GM21529 (cell line): ENCODE measurements around the gene PUM1.

Source experiments
- ATAC-seq: cut with Tn5 transposase; IDR thresholded peaks from one replicate; pipeline ENCODE4 v1.9.1; 2021; ENCODE audit not compliant: unreplicated experiment

Gene PUM1

DNA sequence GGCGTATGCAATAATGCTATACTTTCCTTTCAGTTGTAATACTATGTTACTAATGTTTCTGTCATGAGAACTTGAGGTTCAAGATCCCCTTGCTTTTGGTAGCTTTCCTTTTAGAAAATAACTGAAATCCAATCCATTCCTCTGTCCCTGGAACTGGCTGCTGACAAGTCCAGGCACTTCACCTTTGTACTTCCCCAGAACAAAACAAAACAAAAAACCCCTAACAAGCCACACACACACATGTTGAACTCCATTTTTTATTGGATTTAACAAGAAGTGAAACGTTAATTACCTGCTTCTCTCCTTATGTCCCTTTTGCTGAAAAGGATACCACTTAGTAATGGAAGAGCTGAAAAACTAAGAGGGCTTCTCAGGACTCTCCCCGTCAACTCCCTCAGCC lies 130.9 kb downstream of the PUM1 start:
- no peak for ATAC-seq

DNA sequence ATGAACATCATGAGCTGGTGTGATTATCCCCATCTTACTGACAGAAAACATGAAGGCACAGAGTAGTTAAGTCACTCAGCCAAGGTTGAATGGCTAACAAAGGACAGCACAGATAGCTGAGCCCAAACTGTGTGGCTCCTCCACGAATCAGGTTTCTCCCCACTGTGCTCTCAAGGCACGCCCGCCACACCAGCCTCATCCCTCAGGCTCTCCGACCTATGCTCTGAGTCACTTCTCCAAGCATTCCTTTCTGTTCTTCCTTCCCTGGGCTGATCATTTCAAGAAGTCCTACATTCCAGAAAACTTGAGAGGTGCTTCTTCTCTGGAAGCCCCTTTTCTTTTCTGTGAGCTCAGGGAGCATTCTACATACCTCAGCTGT lies 131.7 kb downstream of the PUM1 start:
- ATAC-seq, result no peak

DNA sequence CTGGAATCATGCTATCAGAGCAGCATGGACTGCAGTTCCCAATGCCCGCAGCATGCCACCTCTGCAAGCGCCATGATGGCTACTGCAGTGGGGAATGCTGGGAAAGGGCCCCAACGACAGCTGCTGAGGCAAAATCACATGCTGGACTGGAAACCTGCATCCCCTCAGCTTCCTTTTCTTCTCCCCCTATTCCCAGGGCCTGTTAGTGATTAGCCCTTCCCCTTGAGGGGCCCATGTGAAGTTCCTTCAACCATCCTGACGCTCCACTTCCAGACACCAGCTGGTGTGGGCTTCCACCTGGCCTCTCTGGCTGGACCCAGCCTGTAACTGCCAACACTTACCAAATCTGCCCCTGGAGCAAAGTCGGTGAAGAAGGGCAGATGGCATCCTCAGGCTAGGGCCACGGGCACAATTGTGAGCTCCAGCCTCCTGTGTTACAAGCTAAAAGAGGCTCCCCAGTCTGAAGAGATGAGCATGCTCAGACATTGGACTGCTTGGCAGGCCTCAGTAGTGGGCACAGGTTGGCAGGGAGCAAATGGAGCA lies 134.8 kb downstream of the PUM1 start:
- no peak for ATAC-seq

GRCh38 chr1:30929944-30930525 lies 135.5 kb downstream of the PUM1 start:
- ATAC-seq, result no peak

DNA sequence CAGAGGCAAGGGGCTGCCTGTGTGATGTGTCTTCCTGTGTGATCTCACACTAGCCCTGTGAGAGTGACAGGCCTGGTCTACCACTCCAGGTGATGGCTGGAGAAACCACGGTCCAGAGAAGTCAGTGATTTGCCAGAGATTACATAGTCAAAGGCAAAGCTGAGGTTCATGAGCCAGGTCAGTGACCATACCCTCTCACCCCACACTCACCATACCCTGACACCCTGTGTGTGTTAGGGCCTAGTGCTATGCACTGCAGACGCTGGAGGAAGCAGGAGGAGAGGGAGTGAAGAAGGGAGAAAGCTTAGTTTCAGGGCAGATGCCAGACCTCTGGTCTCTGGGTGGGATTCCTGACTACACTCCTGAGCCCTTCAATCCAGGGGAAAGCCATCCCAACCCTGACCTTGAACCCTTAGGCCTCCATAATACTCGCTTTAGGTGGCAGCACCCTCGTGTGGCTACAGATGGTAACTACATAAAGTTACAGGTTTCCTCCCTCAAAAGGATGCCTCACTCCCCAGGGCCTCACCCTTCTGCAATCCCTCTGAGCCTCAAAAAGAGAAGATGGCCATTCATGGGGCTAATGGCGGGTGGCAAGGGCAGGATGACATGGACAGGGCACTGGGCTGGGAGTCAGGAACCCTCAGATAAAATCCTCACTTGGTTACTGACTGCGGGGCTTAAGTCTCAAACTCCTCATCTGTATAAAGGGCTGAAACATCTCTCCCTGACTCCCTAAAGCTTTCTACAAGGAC lies 136.2 kb downstream of the PUM1 start:
- no peak for ATAC-seq

GRCh38 chr1:30928789-30929134 lies 136.8 kb downstream of the PUM1 start:
- no peak for ATAC-seq

- no peak for ATAC-seq
Observed at GRCh38 chr1:30928171-30928570, 137.3 kb downstream of the PUM1 start.

GRCh38 chr1:30927448-30927847 lies 138.1 kb downstream of the PUM1 start:
- no peak for ATAC-seq

- no peak for ATAC-seq
Observed at GRCh38 chr1:30923597-30923996, 141.9 kb downstream of the PUM1 start.

DNA sequence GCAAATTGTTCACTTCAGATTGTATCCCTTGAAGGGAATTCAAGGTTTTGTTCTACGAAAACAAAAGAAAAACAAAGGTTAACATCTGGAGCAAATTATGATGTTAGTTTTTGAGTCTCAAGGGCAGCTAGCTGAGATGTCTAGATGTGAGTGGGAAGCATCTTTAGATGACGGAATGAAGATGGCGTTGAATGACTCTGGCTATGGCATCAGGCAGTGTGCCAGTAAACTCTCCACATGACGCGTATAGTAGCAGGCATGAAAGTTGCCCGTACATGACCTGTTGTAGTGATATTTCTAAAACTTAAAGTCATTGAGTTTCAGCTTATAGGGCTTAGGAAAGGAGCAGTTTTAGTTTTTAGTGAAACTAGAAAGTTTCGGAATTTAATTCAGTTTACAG lies 144.7 kb downstream of the PUM1 start:
- ATAC-seq, result no peak

GRCh38 chr1:30919025-30919881 lies 146.3 kb downstream of the PUM1 start:
- no peak for ATAC-seq

DNA sequence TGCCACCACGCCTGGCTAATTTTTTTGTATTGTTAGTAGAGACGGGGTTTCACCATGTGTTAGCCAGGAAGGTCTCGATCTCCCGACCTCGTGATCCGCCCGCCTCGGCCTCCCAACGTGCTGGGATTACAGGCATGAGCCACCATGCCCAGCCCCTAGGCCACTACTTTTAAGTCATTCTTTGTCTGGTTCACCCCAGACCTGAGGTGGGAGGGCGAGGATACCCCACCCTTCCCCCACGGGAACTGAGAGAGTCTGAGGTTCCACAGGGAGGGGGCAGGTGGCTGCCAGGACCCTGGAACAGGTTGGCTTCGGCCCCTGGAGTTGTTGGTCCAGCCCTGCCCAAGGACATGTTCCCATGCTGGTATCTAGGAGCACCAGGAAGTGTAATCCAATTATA lies 149.2 kb downstream of the PUM1 start:
- no peak for ATAC-seq

GRCh38 chr1:30915491-30916230 lies 149.9 kb downstream of the PUM1 start:
- no peak for ATAC-seq

DNA sequence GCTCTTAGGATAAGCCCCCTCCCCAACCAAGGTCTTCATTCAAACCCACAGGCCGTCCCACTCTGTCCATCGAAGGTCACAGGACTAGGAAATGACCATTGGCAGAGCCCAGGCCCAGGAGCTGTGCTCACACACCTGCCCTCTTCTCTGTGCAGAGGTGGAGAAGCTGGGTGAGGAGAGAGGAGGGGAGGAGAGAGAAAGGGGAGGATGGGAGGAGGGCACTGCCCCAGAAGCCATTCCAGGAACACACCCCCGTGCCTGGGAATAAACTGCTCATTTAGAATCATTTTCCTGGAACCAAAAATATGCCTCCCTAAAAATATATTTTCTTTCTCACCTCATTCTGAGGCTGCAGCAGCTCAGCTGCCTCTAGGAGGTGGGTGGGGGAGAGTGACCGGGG lies 150.6 kb downstream of the PUM1 start:
- ATAC-seq, result no peak

- no peak for ATAC-seq
Observed at GRCh38 chr1:30914587-30914922, 151.0 kb downstream of the PUM1 start.

GRCh38 chr1:30912913-30913652 lies 152.4 kb downstream of the PUM1 start:
- ATAC-seq, result no peak

DNA sequence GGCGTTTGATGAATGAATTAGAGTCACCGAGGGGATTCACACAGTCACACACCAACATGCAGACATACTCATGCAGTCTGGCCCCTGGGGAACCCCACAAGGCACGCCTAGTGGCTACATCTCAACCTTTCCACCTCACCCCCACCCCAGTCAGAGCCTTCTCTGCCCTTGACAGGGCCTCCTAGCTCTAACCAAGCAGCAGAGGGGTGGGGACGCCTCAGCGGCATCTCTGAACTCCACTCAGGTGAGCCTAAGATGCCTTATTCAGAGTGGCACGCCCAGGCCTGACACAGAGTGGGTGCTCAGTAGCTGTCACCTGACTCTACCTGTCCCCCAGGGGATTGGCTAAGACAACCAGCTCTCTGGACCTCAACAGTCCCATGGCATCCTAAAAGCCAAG lies 153.3 kb downstream of the PUM1 start:
- no peak for ATAC-seq

GRCh38 chr1:30911059-30911954 lies 154.2 kb downstream of the PUM1 start:
- no peak for ATAC-seq

DNA sequence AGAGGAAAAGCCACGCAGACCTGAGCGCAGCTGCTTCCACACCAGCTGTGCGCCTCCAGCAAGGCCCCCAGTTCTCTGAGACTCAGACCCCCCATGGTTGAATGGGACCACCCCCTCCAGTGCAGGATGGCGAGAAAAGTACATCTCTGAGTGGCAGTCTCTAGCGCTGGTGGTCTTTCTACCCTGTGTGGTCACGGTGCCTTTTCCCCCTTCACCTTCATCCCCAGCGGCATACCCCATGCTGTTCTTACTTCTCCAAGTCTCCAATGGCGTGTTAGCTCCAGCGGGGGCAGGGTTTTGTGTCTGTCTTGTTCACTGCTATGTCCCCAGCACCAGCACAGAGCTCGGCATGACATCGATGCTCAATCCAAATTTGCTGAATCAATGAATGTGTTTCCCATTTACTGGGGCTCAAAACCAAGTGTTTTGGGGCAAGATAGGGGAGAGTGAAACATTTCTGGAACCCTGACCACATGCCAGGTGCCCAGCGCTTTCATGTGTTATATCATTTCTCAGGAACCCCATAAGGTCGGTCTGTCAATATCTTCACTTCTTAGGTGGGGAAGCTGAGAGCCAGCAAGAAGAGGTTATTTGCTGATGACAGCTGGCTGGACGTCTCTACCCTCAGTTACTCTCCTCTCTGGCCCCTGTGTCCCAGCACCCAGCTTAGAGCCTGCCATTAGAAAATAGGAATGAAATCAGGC lies 156.0 kb downstream of the PUM1 start:
- ATAC-seq, result no peak
